SU-DHL-6 (cell line): ENCODE data around the gene RC3H1.

Experiments used
- CTCF ChIP-seq: fragments of 200-600 bp; sonication (generic); IDR thresholded peaks from one replicate; pipeline ENCODE4 v1.5.1; 2017; ENCODE audit warnings: antibody characterized with exemption, mild to moderate bottlenecking, low read length, moderate library complexity; ENCODE audit not compliant: insufficient read depth, poor library complexity, severe bottlenecking
- EZH2phosphoT487 ChIP-seq: fragments of 200-600 bp; sonication (generic), shearing (Covaris generic); conservative IDR thresholded peaks from 2 replicates; pipeline ENCODE4 v1.6.1; 2018; ENCODE audit warnings: mild to moderate bottlenecking, antibody characterized with exemption, low read length, moderate library complexity, mixed read lengths

GRCh38 chr1:174022976-174023277 is 770 bp upstream of the RC3H1 start:
- TF ChIP-seq CTCF = no peak
- TF ChIP-seq EZH2phosphoT487 = no peak
